Esophagus squamous epithelium (tissue), 4 donors: Measurements from ENCODE around the gene CUEDC1.

Experiments used
- POLR2A ChIP-seq, 4 donors: fragments of 450-650 bp; IDR thresholded peaks; one replicate each; pipeline ENCODE4 v1.6.1; 2017; ENCODE audit warnings: antibody characterized with exemption in 4 of 4, mild to moderate bottlenecking in 4 of 4, moderate library complexity in 3 of 4
- TF ChIP-seq, protein P1 (sequence below), 6 experiments: fragments of 450-650 bp in 4 of 6; fragments of 200-600 bp in 2 of 6; sonication (generic) in 2 of 6; IDR thresholded peaks; one replicate each; pipeline ENCODE4 v1.5.1; 2016 to 2019; ENCODE audit warnings: antibody characterized with exemption in 6 of 6, mild to moderate bottlenecking in 4 of 6, moderate library complexity in 4 of 6

DNA sequence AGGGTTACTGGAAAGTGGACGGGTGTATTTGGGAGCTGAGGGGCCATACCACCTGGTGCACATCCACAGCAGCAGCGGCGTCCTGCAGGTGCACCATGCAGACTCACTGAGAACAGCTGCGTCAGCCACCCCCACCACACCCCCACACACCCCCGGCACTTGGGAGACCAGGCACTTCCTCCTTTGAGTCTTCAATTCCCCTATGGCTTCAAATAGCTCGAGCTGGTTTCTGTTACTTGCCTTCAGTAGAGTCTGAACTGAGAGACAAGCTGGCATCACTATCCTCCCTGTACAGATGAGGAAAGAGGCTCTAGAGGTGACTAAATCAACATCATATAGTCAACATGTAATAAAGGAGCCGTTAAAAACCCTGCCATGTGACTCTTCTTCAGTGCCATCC is 15.4 kb downstream of the CUEDC1 start:
- TF ChIP-seq, protein P1, sequence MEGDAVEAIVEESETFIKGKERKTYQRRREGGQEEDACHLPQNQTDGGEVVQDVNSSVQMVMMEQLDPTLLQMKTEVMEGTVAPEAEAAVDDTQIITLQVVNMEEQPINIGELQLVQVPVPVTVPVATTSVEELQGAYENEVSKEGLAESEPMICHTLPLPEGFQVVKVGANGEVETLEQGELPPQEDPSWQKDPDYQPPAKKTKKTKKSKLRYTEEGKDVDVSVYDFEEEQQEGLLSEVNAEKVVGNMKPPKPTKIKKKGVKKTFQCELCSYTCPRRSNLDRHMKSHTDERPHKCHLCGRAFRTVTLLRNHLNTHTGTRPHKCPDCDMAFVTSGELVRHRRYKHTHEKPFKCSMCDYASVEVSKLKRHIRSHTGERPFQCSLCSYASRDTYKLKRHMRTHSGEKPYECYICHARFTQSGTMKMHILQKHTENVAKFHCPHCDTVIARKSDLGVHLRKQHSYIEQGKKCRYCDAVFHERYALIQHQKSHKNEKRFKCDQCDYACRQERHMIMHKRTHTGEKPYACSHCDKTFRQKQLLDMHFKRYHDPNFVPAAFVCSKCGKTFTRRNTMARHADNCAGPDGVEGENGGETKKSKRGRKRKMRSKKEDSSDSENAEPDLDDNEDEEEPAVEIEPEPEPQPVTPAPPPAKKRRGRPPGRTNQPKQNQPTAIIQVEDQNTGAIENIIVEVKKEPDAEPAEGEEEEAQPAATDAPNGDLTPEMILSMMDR (IDR thresholded peaks at IDR 0.05) = no peak
- TF ChIP-seq POLR2A (IDR thresholded peaks at IDR 0.05) = no peak
